H4 (cell line): ENCODE results near the gene PHKB. TPM values are rescaled to one million over a fixed set of nuclear protein-coding genes. Genes with fewer than 3 reads are reported as not detected.
A peak's percentile ranks its signal among the peaks of the same experiment; 100 is the strongest.
"Not testable (repeated sequence)": the region's sequence is repeated elsewhere in the genome, so short reads cannot be mapped to it uniquely, and the experiment has no call there.

Experiments
- DNase-seq: peaks from one replicate; pipeline ENCODE4 v3.0.0-alpha.2; 2015; ENCODE audit warnings: low spot score
- total RNA-seq: library from RNA; depleted of rRNA; stranded (reverse); fragments of >200 nt; shearing (Covaris generic); gene quantifications from 2 replicates; pipeline ENCODE4 v1.2.3, GENCODE V29; 2014

The PHKB gene
- total RNA-seq, 1 experiment from 2014 or later, result 46.4 TPM

- no peak for DNase-seq
Observed at GRCh38 chr16:47469227-47469626, 8.1 kb downstream of the PHKB start.

- DNase-seq, result no peak
Observed at GRCh38 chr16:47470211-47470610, 9.1 kb downstream of the PHKB start.

- no peak for DNase-seq
Observed at GRCh38 chr16:47470810-47471209, 9.7 kb downstream of the PHKB start.

- DNase-seq, result not testable (repeated sequence)
Observed at GRCh38 chr16:47473004-47473403, 11.9 kb downstream of the PHKB start.

GRCh38 chr16:47473792-47474191 is 12.7 kb downstream of the PHKB start:
- DNase-seq, result no peak

GRCh38 chr16:47475786-47476185 is 14.7 kb downstream of the PHKB start:
- no peak for DNase-seq

GRCh38 chr16:47476654-47477345 is 15.7 kb downstream of the PHKB start:
- no peak for DNase-seq

GRCh38 chr16:47477679-47478078 is 16.5 kb downstream of the PHKB start:
- peak; percentile 12 for DNase-seq

GRCh38 chr16:47480410-47480809 is 19.3 kb downstream of the PHKB start:
- no peak for DNase-seq

GRCh38 chr16:47481698-47482374 is 20.7 kb downstream of the PHKB start:
- no peak for DNase-seq

- DNase-seq, result no peak
Observed at GRCh38 chr16:47483616-47484015, 22.5 kb downstream of the PHKB start.

GRCh38 chr16:47486856-47487255 is 25.7 kb downstream of the PHKB start:
- no peak for DNase-seq

GRCh38 chr16:47488051-47488450 is 26.9 kb downstream of the PHKB start:
- no peak for DNase-seq

GRCh38 chr16:47490471-47490870 is 29.3 kb downstream of the PHKB start:
- no peak for DNase-seq

- no peak for DNase-seq
Observed at GRCh38 chr16:47492036-47492427, 30.9 kb downstream of the PHKB start.

GRCh38 chr16:47492428-47493377 is 31.6 kb downstream of the PHKB start:
- peak; percentile 72 for DNase-seq

GRCh38 chr16:47493381-47494337 is 32.5 kb downstream of the PHKB start:
- DNase-seq, result no peak

- DNase-seq, result no peak
Observed at GRCh38 chr16:47499080-47499699, 38.1 kb downstream of the PHKB start.

GRCh38 chr16:47499700-47500264 is 38.7 kb downstream of the PHKB start:
- DNase-seq, result no peak

- no peak for DNase-seq
Observed at GRCh38 chr16:47503936-47504335, 42.8 kb downstream of the PHKB start.
